DMS79 (cell line): ENCODE results near the gene CSTB.

ENCODE experiments used
- DNase-seq: peaks from one replicate; lab custom pipeline; 2025; lab: John Stamatoyannopoulos, UW

CSTB gene

DNA sequence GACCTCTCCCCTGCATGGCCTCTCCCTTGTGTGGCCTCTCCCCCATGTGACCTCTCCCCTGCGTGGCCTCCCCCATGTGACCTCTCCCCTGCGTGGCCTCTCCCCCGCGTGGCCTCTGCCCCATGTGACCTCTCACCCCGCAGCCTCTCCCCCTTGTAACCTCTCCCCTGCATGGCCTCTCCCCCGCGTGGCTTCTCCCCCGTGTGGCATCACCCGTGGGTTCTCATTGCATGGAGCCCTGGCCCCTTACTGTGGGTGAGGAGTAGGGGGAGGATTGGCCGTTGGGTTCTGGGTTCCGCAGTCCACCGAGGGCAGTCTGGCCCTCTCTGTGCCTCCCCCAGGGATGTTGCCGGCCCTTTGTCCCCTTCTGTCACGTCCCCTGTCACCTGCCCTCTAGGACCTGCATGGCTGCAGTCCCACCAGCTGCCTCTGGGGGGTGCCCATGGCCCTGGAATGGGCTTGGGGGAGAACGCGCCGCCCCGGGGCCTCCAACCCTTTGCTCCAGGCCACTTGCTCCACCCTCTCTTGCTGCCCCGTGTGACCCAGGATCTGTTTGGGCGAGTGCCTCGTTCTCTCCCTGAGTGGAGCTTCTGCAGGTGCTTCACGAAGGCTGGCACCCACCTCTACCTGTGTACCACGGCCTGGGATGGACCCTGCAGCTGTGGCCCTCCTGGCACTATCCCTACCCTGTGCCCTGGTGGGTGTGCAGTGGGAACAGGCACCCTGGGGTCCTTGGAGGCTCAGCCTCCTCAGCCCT, 34.6 kb upstream of the CSTB start:
- peak; percentile 84 for DNase-seq

DNA sequence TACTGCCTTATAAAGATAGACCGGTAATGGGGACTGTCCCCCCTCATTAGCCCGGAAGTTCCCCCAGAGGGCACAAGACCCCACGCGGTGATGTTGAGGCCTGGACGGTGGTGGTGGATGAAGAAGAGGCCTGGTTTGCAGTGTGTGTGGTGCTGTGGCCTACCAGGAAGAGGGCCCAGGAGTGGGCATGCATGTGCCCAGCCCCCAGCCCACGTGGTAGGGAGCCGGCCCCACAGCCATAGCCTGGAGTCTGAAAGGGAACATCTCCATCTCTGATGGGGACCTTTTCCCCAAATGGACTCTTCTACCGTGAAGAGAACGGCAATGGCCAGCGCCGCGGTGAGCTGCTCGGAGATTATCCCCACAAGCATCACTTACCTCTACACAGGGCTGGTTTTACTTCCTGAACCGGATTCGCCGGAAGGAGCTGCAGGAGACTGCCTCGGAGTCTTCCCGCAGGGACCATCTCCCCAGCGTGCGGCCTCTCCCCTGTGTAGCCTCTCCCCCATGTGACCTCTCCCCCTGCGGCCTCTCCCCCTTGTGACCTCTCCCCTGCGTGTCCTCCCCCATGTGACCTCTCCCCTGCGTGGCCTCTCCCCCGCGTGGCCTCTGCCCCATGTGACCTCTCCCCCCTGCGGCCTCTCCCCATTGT, 33.9 kb upstream of the CSTB start:
- no peak for DNase-seq

- no peak for DNase-seq
Observed at GRCh38 chr21:43809346-43809799, 33.3 kb upstream of the CSTB start.

DNA sequence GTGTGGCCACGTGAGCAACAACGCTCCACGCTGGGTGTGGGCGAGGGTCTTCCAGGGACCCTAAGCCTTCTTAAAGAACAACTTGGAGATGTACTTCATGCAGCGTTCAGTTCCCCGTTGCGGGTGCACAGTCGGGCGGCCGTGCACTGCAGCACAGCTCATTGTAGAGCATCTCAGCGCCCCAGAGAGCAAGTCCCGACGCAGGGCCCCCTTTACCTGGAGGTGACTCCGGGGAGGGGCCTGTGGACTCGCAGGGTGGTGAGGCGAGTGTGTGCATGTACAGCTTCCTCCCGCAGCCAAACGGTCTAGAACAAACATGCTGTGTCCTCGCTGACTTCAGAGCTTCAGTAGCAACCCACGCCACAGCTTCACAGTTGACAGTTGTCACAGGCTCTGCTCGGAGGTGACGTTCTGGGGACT, 32.7 kb upstream of the CSTB start:
- DNase-seq = no peak

- DNase-seq = no peak
Observed at GRCh38 chr21:43808367-43808766, 32.3 kb upstream of the CSTB start.

DNA sequence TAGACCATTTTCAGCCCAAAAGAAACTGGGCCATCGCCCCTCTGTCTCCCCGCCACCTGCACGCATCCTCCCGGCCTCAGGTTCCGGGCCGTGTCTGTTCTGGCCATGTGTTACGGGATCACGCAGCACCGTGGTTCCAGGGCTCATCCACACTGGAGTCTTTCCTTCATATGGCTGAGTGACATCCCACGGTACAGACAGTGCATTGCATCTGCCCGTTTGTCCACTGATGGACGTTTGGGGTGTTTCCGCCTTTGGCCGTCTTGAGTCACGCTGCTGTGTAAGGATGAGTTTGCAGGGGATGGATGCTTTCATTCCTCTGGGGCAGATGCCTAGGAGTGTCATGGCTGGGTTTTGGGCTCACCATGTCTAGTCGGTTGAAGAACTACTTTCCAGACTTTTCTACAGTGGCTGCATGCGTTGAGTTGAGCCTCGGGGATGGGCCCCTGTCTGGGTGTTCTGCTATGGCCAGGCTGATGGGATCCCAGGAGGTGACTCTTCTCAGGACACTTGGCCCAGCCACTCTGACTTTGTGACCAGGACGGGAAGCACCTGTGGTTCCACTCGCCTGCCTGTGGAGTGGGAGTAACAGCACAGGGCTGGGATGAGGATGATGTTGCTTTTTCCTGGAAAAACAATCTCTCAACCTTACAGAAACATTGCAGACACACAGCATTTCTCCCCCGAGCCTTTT, 30.1 kb upstream of the CSTB start:
- DNase-seq = no peak

GRCh38 chr21:43805275-43805800, 29.2 kb upstream of the CSTB start:
- no peak for DNase-seq

GRCh38 chr21:43803558-43804300, 27.6 kb upstream of the CSTB start:
- DNase-seq = no peak

- no peak for DNase-seq
Observed at GRCh38 chr21:43802713-43803313, 26.7 kb upstream of the CSTB start.

DNA sequence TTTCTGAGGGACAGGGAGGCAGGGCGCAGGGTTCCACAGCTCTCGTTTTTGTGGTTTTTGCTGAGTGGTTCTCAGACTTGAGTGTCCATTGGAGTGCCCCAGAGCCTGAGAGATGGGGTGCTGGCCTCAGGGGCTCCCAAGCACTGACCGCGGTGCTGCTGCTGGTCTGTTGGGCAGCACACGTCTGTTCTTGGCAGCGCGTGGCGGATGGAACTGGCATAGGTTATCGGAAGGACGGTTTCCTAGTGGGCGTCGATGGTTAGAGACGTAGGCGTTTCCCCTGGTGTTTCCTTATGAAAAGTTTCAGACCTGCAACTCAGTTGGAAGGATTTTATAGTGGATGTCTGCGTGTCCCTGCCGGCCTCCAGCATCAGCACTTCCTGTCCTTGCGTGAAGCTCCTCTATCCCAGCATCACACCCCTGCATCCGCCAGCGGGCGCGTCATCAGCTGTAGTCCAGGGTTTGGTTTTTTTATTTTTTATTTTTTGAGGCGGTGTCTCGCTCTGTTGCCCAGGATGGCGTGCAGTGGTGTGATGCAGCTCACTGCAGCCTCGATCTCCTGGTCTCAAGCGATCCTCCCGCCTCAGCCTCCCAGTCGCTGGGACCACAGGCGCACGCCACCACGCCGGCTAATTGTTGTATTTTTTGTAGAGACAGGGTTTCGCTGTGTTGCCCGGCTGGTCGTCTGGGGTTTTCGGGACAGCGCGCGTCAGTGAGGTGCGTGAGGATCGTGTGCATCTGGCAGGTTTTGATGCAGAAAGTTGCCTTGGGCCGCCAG, 25.1 kb upstream of the CSTB start:
- DNase-seq = no peak

DNA sequence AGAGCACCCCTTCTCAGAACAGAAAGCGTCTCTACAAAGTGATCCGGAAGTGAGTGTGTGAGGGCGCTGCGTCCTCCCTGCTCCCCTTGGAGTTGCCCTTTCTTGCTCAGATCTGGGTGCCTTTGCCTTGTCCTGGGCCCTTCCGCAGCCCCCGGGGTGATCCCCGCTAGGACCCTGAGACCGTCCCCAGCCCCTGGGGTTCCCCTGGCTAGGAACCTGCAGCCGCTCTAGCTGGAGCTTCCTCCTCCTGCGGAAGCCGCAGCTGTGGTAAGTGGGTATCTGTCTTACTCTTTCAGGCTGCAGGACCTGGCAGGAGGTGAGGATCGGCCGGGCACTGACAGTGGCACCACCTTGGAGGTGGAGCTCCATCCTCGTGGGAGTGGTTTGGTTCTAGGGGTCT, 24.5 kb upstream of the CSTB start:
- no peak for DNase-seq

DNA sequence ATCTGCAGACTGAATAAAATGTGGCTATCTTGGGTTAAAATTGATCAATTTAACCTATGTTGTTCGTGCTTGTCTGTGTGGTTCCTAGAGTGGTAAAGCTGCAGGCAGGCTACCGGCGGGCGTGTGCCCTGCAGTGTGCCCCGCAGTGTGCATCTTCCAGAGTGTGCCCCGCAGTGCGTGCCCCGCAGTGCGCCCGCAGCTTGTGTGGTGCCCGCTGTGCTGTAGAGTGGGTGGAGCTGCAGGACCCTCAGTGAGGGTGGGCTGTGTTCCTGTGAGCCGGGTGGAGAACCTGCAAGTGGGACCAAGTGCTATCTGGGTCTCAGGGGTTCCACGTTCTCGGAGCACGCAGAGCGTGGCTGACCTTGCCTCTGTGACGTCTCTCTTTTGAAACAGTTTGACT, 24.0 kb upstream of the CSTB start:
- DNase-seq = no peak

DNA sequence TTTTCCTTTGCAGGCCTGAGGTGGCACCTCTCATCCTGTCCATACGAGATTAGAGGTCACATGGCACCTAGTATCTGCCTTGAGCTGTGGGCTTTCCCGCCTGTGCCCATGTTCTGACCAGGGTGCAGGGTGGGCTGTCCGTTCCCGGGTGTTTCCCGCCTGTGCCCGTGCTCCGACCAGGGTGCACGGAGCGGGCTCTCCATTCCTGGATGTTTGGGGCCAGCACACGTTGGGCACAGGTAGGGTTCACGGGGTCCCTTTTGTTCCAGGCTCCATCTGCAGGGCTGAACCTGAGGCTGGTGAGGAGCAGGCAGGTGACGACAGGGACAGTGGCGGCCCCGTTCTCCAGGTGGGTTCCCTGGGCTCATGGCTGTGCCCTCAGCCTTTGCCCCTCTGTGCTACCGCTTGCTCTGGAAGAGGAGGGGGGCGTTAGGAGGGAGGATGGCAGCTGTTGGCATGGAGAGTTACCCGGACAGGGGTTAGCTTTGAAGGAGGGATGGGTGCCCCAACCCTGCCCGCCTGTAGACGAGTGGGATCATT, 23.3 kb upstream of the CSTB start:
- no peak for DNase-seq

DNA sequence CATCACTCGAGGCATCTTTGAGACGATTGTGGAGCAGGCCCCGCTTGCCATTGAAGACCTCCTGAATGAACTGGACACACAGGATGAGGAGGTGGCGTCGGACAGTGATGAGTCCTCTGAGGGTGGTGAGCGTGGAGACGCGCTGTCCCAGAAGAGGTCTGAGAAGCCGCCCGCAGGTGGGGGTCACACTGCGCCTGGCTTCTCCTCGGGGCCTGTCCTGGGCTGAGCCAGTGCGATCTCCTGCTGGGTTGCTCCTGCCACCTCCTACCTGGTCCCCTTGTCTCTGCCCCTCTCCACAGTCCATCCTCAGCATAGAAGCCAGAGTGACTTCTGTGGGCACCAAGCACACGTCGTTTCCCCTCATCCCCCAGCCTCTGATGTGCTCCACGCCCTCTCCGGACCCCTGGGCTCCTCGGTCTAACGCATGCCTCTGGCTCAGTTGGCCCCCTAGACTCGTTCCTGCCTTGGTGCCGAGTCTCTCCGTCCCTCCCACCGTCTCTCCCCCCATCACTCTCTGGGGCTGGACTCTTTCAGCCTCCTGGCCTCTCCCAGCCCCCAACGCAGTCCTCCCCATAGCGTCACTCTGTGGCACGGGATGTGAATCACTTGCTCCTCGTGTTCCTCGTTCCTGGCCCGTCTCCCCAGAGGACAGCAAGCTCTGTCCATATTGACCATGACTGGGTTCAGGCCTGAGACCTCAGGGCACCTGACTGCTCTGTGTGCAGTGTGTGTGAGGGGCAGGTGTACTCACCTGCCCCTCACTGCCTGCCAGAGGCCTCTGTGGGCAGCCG, 22.0 kb upstream of the CSTB start:
- no peak for DNase-seq

GRCh38 chr21:43797415-43797814, 21.3 kb upstream of the CSTB start:
- DNase-seq = no peak

DNA sequence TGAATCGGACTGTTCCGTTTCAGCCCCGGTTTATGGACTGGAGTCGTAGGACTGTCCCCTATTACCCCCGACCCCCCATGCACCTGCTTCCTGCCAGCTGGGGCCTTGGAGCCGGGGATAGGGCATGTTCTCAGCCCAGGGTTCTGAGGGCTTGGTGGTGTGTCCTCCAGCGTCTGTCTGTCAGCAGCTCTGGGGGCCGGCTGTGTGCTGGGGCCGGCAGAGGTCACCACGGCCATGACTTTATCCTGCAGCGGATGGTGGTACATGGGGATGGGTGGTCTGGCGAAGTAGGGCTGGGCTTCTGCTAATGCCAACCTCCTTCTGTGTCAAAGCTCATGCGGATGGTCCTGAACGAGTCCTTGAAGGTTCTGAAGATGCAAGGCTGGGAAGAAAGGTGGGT, 18.7 kb upstream of the CSTB start:
- DNase-seq = no peak

DNA sequence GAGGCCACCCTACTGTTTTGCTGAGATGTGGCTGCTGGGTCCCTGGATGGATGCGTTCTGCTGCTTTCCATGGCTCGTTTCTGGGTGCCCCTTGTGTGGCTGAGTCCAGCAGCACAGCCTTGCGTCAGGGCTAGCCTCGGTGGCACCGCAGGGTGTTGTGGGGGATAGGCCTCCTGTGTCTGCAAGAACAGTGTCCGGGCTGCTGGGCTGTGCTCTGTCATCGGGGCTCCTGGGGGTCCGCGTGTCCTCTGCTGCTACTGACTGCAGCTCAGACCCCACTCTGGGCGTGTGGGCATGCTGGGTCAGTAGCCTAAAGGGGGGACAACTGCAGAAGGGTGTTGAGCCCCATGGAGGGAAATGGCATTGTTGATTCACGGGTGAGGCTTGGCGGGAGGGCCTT, 18.2 kb upstream of the CSTB start:
- no peak for DNase-seq

GRCh38 chr21:43793243-43793642, 17.1 kb upstream of the CSTB start:
- no peak for DNase-seq

GRCh38 chr21:43792406-43792805, 16.3 kb upstream of the CSTB start:
- no peak for DNase-seq

DNA sequence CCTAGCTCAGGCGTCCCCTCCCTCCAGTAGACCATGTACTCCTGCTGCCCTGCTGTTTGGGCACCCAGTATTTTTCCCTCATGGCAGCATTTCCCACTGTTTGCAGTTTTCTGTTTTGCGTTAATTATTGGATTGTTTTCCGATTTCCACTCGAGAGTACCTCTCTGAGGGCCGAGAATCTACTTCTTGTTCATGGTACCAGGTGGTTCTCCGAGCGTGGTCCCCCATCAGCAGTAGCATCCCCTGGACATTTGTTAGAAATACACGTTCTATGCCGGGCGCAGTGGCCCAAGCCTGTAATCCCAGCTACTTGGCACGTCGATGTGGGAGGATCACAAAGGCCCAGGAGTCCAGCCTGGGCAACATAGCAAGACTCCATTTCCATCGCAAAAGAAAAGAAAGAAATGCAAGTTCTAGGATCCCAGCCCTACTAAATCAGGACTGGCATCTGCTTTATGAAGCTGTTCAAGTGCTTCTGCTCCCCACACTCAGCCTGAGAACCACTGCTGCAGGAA, 14.0 kb upstream of the CSTB start:
- DNase-seq = no peak
